Nephron (organoid): ENCODE measurements around the gene DOCK1.
A peak's percentile ranks its signal among the peaks of the same experiment; 100 is the strongest.

Source experiments
- H3K27ac Mint-ChIP-seq, 3 experiments: 2 replicates each; pipeline ENCODE4 v1.8.0; 2020; ENCODE audit warnings: mixed read lengths in 3 of 3, mild to moderate bottlenecking in 2 of 3, moderate library complexity in 1 of 3
- H3K27me3 Mint-ChIP-seq: 2 replicates; pipeline ENCODE4 v1.8.0; 2021; ENCODE audit warnings: low read depth, mild to moderate bottlenecking, moderate library complexity, mixed read lengths
- H3K36me3 Mint-ChIP-seq: 2 replicates; pipeline ENCODE4 v1.8.0; 2020; ENCODE audit warnings: low read depth, mixed read lengths
- H3K4me1 Mint-ChIP-seq: 2 replicates; pipeline ENCODE4 v1.8.0; 2020; ENCODE audit warnings: mixed read lengths
- H3K4me3 Mint-ChIP-seq, 3 experiments: 2 replicates each; pipeline ENCODE4 v1.8.0; 2020; ENCODE audit warnings: mild to moderate bottlenecking in 3 of 3, mixed read lengths in 3 of 3, moderate library complexity in 2 of 3
- H3K9me3 Mint-ChIP-seq: 2 replicates; pipeline ENCODE4 v1.8.0; 2020; ENCODE audit warnings: mixed read lengths
- TF ChIP-seq, protein P1 (sequence below), 3 experiments: fragments of 200-600 bp; sonication (generic); IDR thresholded peaks; one replicate each; pipeline ENCODE4 v1.5.0; 2021; ENCODE audit warnings: antibody characterized with exemption in 3 of 3; ENCODE audit not compliant: unreplicated experiment in 3 of 3

The DOCK1 gene

DNA sequence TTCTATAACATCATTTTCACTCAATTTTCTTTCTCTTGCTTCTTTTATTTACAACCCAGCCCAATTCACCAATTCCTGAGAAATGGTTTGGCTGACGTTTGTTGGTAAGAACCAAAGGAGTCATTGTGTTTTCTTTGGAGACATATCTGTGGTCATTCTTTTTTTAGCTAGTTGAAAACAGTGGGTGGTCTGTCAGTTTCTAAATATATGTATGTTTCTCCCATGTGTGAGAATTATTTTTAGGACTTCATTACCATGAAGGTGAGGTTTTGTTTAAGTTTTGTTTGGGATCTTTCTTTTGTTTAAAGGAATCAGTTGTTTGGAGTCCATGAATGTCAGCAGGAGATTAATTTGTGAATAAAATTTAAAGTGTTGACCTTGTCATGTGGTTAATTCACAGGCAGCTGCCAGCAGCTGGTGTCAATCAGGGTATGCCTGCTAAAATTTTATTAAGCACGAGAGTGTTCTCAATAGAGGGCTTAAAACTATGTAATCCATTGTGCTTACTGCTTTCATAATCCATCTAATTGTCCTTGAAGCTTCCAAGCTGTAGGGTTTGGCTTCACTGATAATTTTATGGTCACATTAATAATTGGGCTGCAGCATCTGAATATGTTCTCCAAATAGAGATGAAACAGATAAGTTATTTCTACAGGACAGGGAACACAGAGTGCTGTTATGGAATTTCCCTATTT lies 252.4 kb downstream of the DOCK1 start:
- H3K4me1 Mint-ChIP-seq, result peaks cover 64% of the 10 kb centered on the region
- TF ChIP-seq, protein P1, sequence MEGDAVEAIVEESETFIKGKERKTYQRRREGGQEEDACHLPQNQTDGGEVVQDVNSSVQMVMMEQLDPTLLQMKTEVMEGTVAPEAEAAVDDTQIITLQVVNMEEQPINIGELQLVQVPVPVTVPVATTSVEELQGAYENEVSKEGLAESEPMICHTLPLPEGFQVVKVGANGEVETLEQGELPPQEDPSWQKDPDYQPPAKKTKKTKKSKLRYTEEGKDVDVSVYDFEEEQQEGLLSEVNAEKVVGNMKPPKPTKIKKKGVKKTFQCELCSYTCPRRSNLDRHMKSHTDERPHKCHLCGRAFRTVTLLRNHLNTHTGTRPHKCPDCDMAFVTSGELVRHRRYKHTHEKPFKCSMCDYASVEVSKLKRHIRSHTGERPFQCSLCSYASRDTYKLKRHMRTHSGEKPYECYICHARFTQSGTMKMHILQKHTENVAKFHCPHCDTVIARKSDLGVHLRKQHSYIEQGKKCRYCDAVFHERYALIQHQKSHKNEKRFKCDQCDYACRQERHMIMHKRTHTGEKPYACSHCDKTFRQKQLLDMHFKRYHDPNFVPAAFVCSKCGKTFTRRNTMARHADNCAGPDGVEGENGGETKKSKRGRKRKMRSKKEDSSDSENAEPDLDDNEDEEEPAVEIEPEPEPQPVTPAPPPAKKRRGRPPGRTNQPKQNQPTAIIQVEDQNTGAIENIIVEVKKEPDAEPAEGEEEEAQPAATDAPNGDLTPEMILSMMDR (IDR thresholded peaks at IDR 0.05; ENCODE audit: unreplicated experiment in 3 of 3), result no peak
- H3K27ac Mint-ChIP-seq, result peak overlapping the region in 2 of 3 experiments; percentile 16 to 63
- H3K9me3 Mint-ChIP-seq, result no peaks in the 10 kb centered on the region
- no peak overlapping the region for H3K4me3 Mint-ChIP-seq
- no peaks in the 10 kb centered on the region for H3K36me3 Mint-ChIP-seq
- no peaks in the 10 kb centered on the region for H3K27me3 Mint-ChIP-seq

DNA sequence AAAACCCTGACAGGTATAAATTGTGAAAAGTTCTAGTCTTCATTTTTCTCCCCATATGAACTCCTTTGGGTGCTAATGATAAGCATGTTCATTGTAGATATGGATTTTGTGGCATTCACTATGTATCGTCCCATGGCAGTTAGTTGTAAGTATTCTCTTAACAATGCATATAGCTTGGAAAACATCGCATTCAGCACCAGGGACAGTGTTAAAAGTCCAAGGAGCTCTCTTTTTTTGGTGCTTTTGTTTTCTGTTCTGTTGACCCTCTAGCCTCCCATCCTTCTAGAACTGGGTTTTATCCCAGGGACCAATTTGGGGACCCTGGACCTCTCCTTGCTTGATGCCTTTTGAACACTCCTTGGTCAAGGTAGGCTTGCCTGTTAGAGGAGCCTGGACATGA lies 253.4 kb downstream of the DOCK1 start:
- no peaks in the 10 kb centered on the region for H3K27me3 Mint-ChIP-seq
- no peak overlapping the region for H3K4me3 Mint-ChIP-seq
- H3K4me1 Mint-ChIP-seq, result peaks cover 55% of the 10 kb centered on the region
- no peaks in the 10 kb centered on the region for H3K9me3 Mint-ChIP-seq
- H3K27ac Mint-ChIP-seq, result no peak overlapping the region
- no peaks in the 10 kb centered on the region for H3K36me3 Mint-ChIP-seq
- TF ChIP-seq, protein P1 (IDR thresholded peaks at IDR 0.05; ENCODE audit: unreplicated experiment in 3 of 3), result no peak

DNA sequence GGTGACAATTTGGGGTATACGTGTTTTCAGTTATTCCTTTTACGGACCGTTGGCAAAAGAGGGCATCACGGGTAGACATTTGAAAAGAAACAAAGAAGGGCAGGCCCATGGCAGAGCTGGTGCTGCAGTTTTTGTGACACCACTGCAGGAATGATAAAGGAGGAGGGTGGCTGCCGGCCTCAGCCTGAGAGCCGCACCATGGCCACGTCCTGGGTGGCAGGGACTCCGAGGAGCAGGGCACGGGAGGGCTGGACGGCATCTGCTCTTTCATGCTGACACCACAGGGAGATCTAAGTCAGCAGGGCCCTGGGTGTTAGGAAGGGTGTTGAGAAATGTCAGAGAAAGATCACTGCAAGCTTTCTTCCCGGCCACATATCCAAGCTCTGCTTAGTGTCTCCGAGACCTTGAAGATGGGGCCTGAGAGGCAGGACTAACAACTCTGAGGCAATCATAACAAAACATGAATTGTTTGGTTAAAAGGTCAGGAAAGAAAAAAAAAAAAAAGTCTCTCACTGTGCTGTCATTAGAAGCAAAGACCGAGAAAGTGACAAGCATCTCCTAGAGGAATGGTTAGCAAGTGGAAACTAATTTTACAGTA lies 254.5 kb downstream of the DOCK1 start:
- Mint-ChIP-seq H3K27me3 (no peaks in the 10 kb centered on the region), H3K9me3 (no peaks in the 10 kb centered on the region), H3K27ac (no peak overlapping the region), H3K4me3 (no peak overlapping the region), H3K4me1 (peaks cover 49% of the 10 kb centered on the region), H3K36me3 (no peaks in the 10 kb centered on the region)
- TF ChIP-seq, protein P1 (IDR thresholded peaks at IDR 0.05; ENCODE audit: unreplicated experiment in 3 of 3), result no peak

DNA sequence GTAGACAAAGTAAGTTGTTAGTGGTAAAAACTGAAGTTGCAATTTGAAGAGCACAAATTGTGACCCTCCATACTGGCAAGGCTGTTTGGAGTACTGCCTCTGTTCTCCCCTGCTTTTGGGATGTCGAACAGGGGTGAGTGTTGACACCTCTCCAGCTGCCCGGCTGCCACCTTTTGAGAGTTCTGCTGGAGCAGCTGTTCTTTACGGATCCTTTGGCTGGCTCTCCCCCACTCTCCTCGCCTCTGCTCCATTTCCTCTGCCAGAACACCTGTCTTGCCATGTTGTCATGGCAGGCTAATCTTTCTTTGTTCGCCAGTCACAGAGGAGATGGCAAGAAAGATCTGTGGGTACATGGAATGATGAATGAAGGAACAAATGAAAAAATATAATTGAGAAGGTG lies 256.3 kb downstream of the DOCK1 start:
- H3K27ac Mint-ChIP-seq, result no peak overlapping the region
- TF ChIP-seq, protein P1 (IDR thresholded peaks at IDR 0.05; ENCODE audit: unreplicated experiment in 3 of 3), result no peak
- no peaks in the 10 kb centered on the region for H3K9me3 Mint-ChIP-seq
- H3K27me3 Mint-ChIP-seq, result peaks cover 5% of the 10 kb centered on the region
- H3K4me3 Mint-ChIP-seq, result no peak overlapping the region
- H3K36me3 Mint-ChIP-seq, result no peaks in the 10 kb centered on the region
- peaks cover 41% of the 10 kb centered on the region for H3K4me1 Mint-ChIP-seq

DNA sequence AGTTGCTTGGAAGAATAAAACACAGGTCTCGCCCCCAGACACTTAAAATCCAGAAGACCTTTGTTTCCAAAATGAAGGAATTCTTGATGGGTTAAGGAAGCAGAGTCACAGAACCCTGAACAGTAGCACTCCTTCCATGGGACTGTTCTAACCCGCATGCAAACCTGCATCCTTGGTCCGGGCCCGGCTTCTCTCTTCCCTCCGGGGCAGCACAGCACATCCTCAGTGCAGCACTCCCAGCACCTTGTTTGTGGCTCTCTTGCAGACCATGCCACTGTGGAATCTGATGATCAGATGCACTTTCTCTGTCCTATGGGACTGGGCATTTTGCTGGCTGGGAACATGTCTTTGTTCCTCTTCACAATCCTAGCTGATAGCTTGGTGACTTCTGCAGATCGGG lies 257.6 kb downstream of the DOCK1 start:
- TF ChIP-seq, protein P1 (IDR thresholded peaks at IDR 0.05; ENCODE audit: unreplicated experiment in 3 of 3), result no peak

DNA sequence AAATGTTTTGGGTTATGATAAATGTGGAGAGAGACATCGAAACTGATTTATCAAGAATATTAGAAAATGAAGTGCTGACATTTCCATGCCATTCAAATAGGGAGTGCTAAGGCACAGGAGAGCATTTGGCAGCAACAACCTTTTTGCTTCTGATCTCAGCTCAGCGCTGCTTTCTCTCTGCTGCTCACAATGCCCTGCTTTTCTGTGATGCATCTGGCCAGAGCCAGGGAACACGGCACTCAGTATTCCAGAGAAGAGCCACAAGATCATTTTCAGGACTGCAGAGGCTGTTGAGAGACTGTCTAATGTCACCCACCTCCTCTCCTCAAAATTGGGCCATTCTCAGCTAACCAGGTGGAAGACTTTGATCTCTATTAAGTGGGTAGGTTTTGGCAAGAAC lies 263.0 kb downstream of the DOCK1 start:
- Mint-ChIP-seq H3K27me3 (peaks cover 5% of the 10 kb centered on the region), H3K4me3 (no peak overlapping the region), H3K36me3 (no peaks in the 10 kb centered on the region), H3K9me3 (no peaks in the 10 kb centered on the region), H3K4me1 (no peaks in the 10 kb centered on the region), H3K27ac (no peak overlapping the region)
- TF ChIP-seq, protein P1 (IDR thresholded peaks at IDR 0.05; ENCODE audit: unreplicated experiment in 3 of 3), result no peak

More for the DNA sequence above, 257.6 kb downstream of the DOCK1 start:
- Mint-ChIP-seq H3K27ac (no peak overlapping the region), H3K27me3 (peaks cover 5% of the 10 kb centered on the region), H3K4me1 (peaks cover 29% of the 10 kb centered on the region), H3K9me3 (no peaks in the 10 kb centered on the region), H3K36me3 (no peaks in the 10 kb centered on the region), H3K4me3 (no peak overlapping the region)
